Vagina (tissue), 2 donors: ENCODE measurements around the gene KLHL40. TPM values are rescaled to one million over a fixed set of nuclear protein-coding genes. Genes with fewer than 3 reads are reported as not detected.

Source experiments
- DNase-seq, 2 donors: peaks; one replicate each; pipeline ENCODE4 v3.0.0-alpha.2; 2017; ENCODE audit errors: extremely low spot score in 2 of 2
- H3K27ac ChIP-seq: fragments of 200-600 bp; sonication (generic); one replicate; pipeline ENCODE4 v1.5.1; 2019
- H3K27me3 ChIP-seq: fragments of 200-600 bp; sonication (generic); one replicate; pipeline ENCODE4 v1.5.1; 2019
- H3K36me3 ChIP-seq, 2 donors: fragments of 200-600 bp; sonication (generic); one replicate each; pipeline ENCODE4 v1.5.1; 2017 to 2019
- H3K4me1 ChIP-seq: fragments of 200-600 bp; sonication (generic); one replicate; pipeline ENCODE4 v1.5.1; 2019
- H3K4me3 ChIP-seq, 2 donors: fragments of 200-600 bp; sonication (generic); 1 replicate in 1 of 2; 2 replicates in 1 of 2; pipeline ENCODE4 v1.5.1; 2016 to 2019
- H3K9me3 ChIP-seq: fragments of 200-600 bp; sonication (generic); one replicate; pipeline ENCODE4 v1.5.1; 2019
- CTCF ChIP-seq, 3 experiments: fragments of 450-650 bp in 2 of 3; fragments of 200-600 bp in 1 of 3; sonication (generic) in 1 of 3; IDR thresholded peaks; one replicate each; pipeline ENCODE4 v1.5.1; 2017 to 2019; ENCODE audit warnings: antibody characterized with exemption in 3 of 3, mild to moderate bottlenecking in 2 of 3, moderate library complexity in 2 of 3
- POLR2A ChIP-seq, 2 donors: fragments of 450-650 bp; IDR thresholded peaks; one replicate each; pipeline ENCODE4 v1.6.1; 2017; ENCODE audit warnings: antibody characterized with exemption in 2 of 2, mild to moderate bottlenecking in 2 of 2, moderate library complexity in 2 of 2
- POLR2AphosphoS5 ChIP-seq, 2 donors: sonication (generic); formaldehyde crosslinking; IDR thresholded peaks; one replicate each; pipeline ENCODE4 v1.9.0; 2017; ENCODE audit warnings: antibody characterized with exemption in 2 of 2, mild to moderate bottlenecking in 2 of 2, low read depth in 1 of 2; ENCODE audit not compliant: insufficient read depth in 1 of 2
- intact Hi-C: fragments of 100-400 bp; cut with DNase I; formaldehyde crosslinking; loops from one replicate; pipeline ENCODE4 v1.15.1; 2023
- total RNA-seq: library from RNA; depleted of rRNA; stranded (reverse); fragments of >200 nt; gene quantifications from one replicate; pipeline ENCODE4 v1.2.3, GENCODE V29; 2016

The KLHL40 gene
- total RNA-seq, 1 donor from 2014 or later, result not detected

- DNase-seq, result no peak
- no peak for TF ChIP-seq POLR2A (IDR thresholded peaks at IDR 0.05)
- no peak for TF ChIP-seq CTCF (IDR thresholded peaks at IDR 0.05)
- TF ChIP-seq POLR2AphosphoS5 (IDR thresholded peaks at IDR 0.05; ENCODE audit: insufficient read depth in 1 of 2, low read depth in 1 of 2), result no peak
- no peaks in the 10 kb centered on the region for H3K9me3 ChIP-seq
Measured at GRCh38 chr3:42698216-42698910, 13.0 kb downstream of the KLHL40 start.

DNA sequence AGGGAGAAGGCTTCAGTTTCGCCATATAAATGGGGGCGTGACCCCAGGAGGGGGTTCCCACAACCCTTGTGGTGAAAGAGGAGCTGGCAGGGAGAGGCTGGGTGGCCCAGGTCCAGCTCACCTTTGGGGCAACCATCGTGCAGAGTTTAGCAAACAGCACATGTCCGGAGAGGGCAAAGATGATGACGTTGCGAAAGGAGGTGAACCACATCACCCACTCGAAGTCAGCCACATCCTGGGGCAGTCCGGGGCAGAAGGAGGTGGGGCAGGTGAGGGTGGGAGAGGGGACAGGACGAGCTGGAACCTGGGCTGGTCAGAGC lies 13.5 kb downstream of the KLHL40 start:
- no peaks in the 10 kb centered on the region for H3K4me1 ChIP-seq
- DNase-seq, result peak in 1 of 2 donors; percentile 70
- intact Hi-C loops, result loop anchor here (5.0 kb wide), 1 partner anchor 1033 kb away; no protein-coding TSS in a partner anchor
- H3K27me3 ChIP-seq, result no peaks in the 10 kb centered on the region
- H3K9me3 ChIP-seq, result no peaks in the 10 kb centered on the region
- TF ChIP-seq POLR2AphosphoS5 (IDR thresholded peaks at IDR 0.05; ENCODE audit: insufficient read depth in 1 of 2, low read depth in 1 of 2), result no peak
- TF ChIP-seq CTCF (IDR thresholded peaks at IDR 0.05), result no peak
- no peak for TF ChIP-seq POLR2A (IDR thresholded peaks at IDR 0.05)
- H3K36me3 ChIP-seq, result no peaks in the 10 kb centered on the region
- H3K27ac ChIP-seq, result no peak overlapping the region
- no peak overlapping the region for H3K4me3 ChIP-seq

More at GRCh38 chr3:42698216-42698910, 13.0 kb downstream of the KLHL40 start:
- no peaks in the 10 kb centered on the region for H3K27me3 ChIP-seq
- intact Hi-C loops, result loop anchor here (5.0 kb wide), 1 partner anchor 1034 kb away; no protein-coding TSS in a partner anchor
- no peak overlapping the region for H3K27ac ChIP-seq
- no peak overlapping the region for H3K4me3 ChIP-seq
- H3K4me1 ChIP-seq, result no peaks in the 10 kb centered on the region
- H3K36me3 ChIP-seq, result no peaks in the 10 kb centered on the region

- Histone ChIP-seq H3K9me3 (no peaks in the 10 kb centered on the region), H3K27ac (no peak overlapping the region), H3K27me3 (no peaks in the 10 kb centered on the region), H3K36me3 (no peaks in the 10 kb centered on the region), H3K4me1 (no peaks in the 10 kb centered on the region), H3K4me3 (no peak overlapping the region)
- no peak for TF ChIP-seq CTCF (IDR thresholded peaks at IDR 0.05)
- TF ChIP-seq POLR2A (IDR thresholded peaks at IDR 0.05), result no peak
- TF ChIP-seq POLR2AphosphoS5 (IDR thresholded peaks at IDR 0.05; ENCODE audit: insufficient read depth in 1 of 2, low read depth in 1 of 2), result no peak
- DNase-seq, result peak in 1 of 2 donors; percentile 74
- intact Hi-C loops, result loop anchor here (5.0 kb wide), 1 partner anchor 1033 kb away; no protein-coding TSS in a partner anchor
Measured at GRCh38 chr3:42699511-42699971, 14.2 kb downstream of the KLHL40 start.

GRCh38 chr3:42700366-42701288 lies 15.3 kb downstream of the KLHL40 start:
- H3K36me3 ChIP-seq, result no peaks in the 10 kb centered on the region
- H3K4me3 ChIP-seq, result no peak overlapping the region
- DNase-seq, result peak in 1 of 2 donors; percentile 90
- no peaks in the 10 kb centered on the region for H3K27me3 ChIP-seq
- no peaks in the 10 kb centered on the region for H3K4me1 ChIP-seq
- intact Hi-C loops, result no loop called here
- TF ChIP-seq CTCF (IDR thresholded peaks at IDR 0.05) (no peak), POLR2A (IDR thresholded peaks at IDR 0.05) (no peak), POLR2AphosphoS5 (IDR thresholded peaks at IDR 0.05; ENCODE audit: insufficient read depth in 1 of 2, low read depth in 1 of 2) (no peak)
- H3K27ac ChIP-seq, result no peak overlapping the region
- no peaks in the 10 kb centered on the region for H3K9me3 ChIP-seq
